ENCODE data around the gene AADACL3.

AADACL3 gene

DNA sequence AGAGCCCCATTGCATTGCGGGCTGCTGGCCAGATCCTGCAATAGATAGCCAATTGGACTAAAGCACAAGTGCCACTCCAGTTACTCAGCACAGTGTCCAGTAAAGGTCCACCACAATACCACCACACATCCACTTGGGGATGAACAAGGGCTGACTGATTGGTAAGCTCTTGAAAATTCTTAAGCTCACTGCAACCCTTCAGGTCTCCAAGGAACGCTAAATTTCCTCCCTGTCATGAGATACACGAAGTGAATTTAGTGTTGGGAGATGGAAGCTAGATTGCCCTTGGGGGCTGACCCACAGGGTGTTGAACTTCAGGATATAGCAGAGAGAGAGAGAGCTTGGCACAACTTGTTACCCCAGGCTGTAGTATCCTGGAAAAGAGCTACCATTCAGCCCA, 9.8 kb upstream of the AADACL3 start:
- H3K4me3 ChIP-seq (ENCODE audit: control insufficient read depth, low read depth, low read length): no peak overlapping the region
- no peak for DNase-seq (ENCODE audit: low read depth)
- TF ChIP-seq, protein P1, sequence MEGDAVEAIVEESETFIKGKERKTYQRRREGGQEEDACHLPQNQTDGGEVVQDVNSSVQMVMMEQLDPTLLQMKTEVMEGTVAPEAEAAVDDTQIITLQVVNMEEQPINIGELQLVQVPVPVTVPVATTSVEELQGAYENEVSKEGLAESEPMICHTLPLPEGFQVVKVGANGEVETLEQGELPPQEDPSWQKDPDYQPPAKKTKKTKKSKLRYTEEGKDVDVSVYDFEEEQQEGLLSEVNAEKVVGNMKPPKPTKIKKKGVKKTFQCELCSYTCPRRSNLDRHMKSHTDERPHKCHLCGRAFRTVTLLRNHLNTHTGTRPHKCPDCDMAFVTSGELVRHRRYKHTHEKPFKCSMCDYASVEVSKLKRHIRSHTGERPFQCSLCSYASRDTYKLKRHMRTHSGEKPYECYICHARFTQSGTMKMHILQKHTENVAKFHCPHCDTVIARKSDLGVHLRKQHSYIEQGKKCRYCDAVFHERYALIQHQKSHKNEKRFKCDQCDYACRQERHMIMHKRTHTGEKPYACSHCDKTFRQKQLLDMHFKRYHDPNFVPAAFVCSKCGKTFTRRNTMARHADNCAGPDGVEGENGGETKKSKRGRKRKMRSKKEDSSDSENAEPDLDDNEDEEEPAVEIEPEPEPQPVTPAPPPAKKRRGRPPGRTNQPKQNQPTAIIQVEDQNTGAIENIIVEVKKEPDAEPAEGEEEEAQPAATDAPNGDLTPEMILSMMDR (IDR thresholded peaks at IDR 0.05; ENCODE audit: control insufficient read depth, insufficient read depth, low read depth, low read length, missing control alignments): no peak

GRCh38 chr1:12708396-12709090, 7.4 kb upstream of the AADACL3 start:
- no peak for DNase-seq (ENCODE audit: low read depth)
- TF ChIP-seq, protein P1 (IDR thresholded peaks at IDR 0.05; ENCODE audit: control insufficient read depth, insufficient read depth, low read depth, low read length, missing control alignments): no peak
- no peak overlapping the region for H3K4me3 ChIP-seq (ENCODE audit: control insufficient read depth, low read depth, low read length)

DNA sequence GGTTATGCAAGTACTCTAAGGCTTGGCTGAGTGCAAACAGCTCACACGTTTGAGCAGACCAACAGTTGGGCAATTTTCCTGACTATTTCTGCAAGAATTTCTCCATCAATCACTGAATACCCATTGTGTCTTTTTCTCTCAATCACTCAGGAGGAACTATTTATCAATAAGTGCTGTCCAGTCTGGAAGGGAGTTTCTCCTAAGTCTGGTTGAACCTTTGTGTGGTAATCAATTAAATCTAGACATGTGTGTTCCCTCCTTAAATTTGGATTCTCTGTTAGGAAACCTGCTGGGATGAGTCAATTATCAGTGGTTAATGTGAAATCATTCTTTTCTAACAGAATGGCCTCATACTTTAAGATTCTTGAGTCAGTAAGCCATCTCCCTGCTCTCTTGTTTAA, 6.8 kb upstream of the AADACL3 start:
- no peak overlapping the region for H3K4me3 ChIP-seq (ENCODE audit: control insufficient read depth, low read depth, low read length)
- no peak for DNase-seq (ENCODE audit: low read depth)
- TF ChIP-seq, protein P1 (IDR thresholded peaks at IDR 0.05; ENCODE audit: control insufficient read depth, insufficient read depth, low read depth, low read length, missing control alignments): no peak

DNA sequence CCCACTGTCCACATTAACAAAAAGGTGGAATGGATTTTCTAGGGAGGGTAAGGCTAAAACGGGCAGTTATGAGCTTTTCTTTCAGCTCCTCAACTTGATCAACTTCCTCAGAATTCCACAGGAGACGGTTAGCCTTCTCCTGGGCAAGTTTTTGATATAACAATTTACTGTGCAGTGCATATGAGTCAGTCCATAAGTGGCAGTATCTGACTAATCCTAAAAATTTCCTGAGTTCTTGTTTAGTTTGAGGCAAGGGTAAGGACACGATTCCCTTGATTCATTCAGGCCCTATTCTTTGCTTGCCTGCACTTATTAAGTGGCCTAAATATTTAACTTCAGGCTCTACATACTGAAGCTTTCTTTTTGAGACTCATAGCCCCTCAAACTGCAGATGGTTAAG, 6.2 kb upstream of the AADACL3 start:
- no peak overlapping the region for H3K4me3 ChIP-seq (ENCODE audit: control insufficient read depth, low read depth, low read length)
- DNase-seq (ENCODE audit: low read depth): no peak
- TF ChIP-seq, protein P1 (IDR thresholded peaks at IDR 0.05; ENCODE audit: control insufficient read depth, insufficient read depth, low read depth, low read length, missing control alignments): no peak

GRCh38 chr1:12711536-12711935, 4.4 kb upstream of the AADACL3 start:
- TF ChIP-seq, protein P1 (IDR thresholded peaks at IDR 0.05; ENCODE audit: control insufficient read depth, insufficient read depth, low read depth, low read length, missing control alignments): no peak
- no peak overlapping the region for H3K4me3 ChIP-seq (ENCODE audit: control insufficient read depth, low read depth, low read length)
- DNase-seq (ENCODE audit: low read depth): no peak

GRCh38 chr1:12712076-12712475, 3.8 kb upstream of the AADACL3 start:
- H3K4me3 ChIP-seq (ENCODE audit: control insufficient read depth, low read depth, low read length): no peak overlapping the region
- TF ChIP-seq, protein P1 (IDR thresholded peaks at IDR 0.05; ENCODE audit: control insufficient read depth, insufficient read depth, low read depth, low read length, missing control alignments): no peak
- DNase-seq (ENCODE audit: low read depth): no peak
